Epithelial cell of proximal tubule (primary cell): ENCODE measurements around the gene GMFB. TPM values are rescaled to one million over a fixed set of nuclear protein-coding genes. Genes with fewer than 3 reads are reported as not detected.
A peak's percentile ranks its signal among the peaks of the same experiment; 100 is the strongest.

Experiments used
- DNase-seq: peaks from one replicate; pipeline ENCODE4 v3.0.0-alpha.2; 2011; ENCODE audit warnings: low read depth
- H3K4me3 ChIP-seq: 2 replicates; pipeline ENCODE4 v1.5.1; 2011; ENCODE audit warnings: low read depth, mild to moderate bottlenecking, low read length
- total RNA-seq: library from RNA; depleted of rRNA; stranded (reverse); fragments of >200 nt; gene quantifications from 2 replicates; pipeline ENCODE4 v1.2.3, GENCODE V29; 2015
- TF ChIP-seq, protein P1 (sequence below): conservative IDR thresholded peaks from 2 replicates; pipeline ENCODE4 v1.5.1; 2012; ENCODE audit warnings: low read depth, mild to moderate bottlenecking, low read length

GMFB gene
- total RNA-seq, 1 donor from 2014 or later: 93.1 TPM

DNA sequence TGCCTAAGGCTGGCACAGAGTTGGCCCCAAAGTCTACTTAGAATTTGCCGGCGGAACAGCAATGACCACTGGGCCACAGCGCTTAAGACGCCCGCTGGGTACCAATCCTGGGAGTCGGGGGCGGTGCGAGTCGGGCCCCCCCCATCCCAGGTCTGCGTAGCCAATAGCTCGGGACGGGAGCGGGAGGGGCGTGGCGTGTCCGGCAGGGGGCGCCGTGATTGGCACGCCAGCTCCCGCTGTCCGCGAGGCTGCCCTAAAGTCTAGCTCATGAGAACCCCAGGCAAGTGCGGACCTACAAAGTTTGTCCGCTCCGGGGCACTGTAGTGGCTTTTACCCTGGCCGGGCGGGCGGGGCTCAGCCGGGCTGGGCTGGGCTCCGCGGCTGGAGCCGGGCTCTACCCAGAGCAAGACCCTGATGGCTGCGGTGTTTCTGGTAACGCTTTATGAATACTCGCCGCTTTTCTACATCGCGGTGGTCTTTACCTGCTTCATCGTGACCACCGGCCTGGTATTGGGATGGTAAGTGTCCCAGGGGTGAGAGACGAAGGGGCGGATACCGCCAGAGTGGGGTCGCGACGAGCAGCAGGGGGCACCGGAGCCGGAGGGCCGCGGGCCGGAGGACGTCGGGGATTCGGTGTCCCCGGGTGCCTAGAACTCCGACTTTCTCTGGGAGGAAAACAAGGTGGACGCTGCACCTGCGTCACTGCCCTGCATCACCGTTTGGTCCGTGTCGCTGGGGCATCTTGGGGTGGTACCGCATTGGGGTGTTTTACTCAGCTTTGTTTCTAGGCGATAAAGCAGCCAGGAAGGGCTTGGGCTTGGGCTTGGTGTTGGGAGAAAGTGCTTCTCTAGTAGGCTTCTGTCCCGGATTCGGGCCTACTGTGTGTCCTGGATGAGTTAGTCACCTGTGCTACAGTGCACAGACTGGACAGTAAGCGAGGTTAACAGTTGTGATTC lies 21.0 kb upstream of the GMFB start, which contains the start of gene CGRRF1:
CGRRF1 (plus strand) TSS at position 361 of the 956 bp plus-strand sequence; CDS start at position 415, 54 bp downstream.
- peak; percentile 71 for DNase-seq
- H3K4me3 ChIP-seq: peak within 1 kb of the TSS; percentile 99
- TF ChIP-seq, protein P1, sequence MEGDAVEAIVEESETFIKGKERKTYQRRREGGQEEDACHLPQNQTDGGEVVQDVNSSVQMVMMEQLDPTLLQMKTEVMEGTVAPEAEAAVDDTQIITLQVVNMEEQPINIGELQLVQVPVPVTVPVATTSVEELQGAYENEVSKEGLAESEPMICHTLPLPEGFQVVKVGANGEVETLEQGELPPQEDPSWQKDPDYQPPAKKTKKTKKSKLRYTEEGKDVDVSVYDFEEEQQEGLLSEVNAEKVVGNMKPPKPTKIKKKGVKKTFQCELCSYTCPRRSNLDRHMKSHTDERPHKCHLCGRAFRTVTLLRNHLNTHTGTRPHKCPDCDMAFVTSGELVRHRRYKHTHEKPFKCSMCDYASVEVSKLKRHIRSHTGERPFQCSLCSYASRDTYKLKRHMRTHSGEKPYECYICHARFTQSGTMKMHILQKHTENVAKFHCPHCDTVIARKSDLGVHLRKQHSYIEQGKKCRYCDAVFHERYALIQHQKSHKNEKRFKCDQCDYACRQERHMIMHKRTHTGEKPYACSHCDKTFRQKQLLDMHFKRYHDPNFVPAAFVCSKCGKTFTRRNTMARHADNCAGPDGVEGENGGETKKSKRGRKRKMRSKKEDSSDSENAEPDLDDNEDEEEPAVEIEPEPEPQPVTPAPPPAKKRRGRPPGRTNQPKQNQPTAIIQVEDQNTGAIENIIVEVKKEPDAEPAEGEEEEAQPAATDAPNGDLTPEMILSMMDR: peak; percentile 47

- no peak overlapping the region for H3K4me3 ChIP-seq
- no peak for DNase-seq
- TF ChIP-seq, protein P1: peak; percentile 57
Measured at GRCh38 chr14:54503486-54503885, 14.7 kb upstream of the GMFB start.

DNA sequence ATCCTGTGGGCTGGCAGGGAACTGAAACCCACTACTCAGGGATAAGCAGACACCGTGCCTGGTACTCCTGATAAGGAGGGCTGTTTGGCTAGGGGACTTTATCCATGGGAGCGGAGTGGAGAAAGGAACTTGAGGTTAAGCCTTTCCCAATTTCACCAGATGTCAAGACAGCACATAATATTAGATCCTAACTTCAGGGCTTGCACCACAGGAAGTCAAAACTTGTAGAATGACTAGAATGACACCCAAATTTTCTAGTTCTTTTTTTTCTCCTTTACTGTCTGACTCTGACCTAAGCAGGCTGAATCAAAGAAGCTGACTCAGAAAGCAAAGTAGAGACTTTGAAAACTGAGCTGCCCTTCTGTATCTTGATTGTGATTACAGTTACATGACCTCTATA lies 13.8 kb upstream of the GMFB start:
- H3K4me3 ChIP-seq: no peak overlapping the region
- TF ChIP-seq, protein P1: no peak
- DNase-seq: no peak

DNA sequence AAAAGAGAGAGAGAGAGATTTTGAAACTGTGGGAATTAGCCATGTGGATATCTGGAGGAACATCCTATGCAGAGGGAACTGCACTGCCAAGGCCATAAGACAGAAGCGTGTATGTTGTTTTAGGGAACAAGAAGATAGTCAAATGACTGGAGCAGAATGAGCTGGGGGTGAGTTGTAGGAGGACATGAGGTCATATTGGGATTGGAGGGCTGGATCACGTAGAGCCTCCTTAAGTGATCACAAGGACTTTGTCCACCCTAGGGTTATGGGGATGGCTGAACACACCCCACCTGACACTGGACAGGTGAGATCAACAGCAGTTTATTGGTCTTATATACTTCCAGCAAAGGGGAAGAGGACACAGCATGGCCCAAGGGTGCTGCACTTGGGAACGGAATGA lies 12.7 kb upstream of the GMFB start:
- no peak overlapping the region for H3K4me3 ChIP-seq
- no peak for DNase-seq
- TF ChIP-seq, protein P1: no peak

GRCh38 chr14:54500744-54501143 lies 12.0 kb upstream of the GMFB start:
- DNase-seq: no peak
- TF ChIP-seq, protein P1: no peak
- no peak overlapping the region for H3K4me3 ChIP-seq

- TF ChIP-seq, protein P1: no peak
- DNase-seq: no peak
- no peak overlapping the region for H3K4me3 ChIP-seq
Measured at GRCh38 chr14:54498579-54498978, 9.8 kb upstream of the GMFB start.
